ENCODE data around the gene CAMK1G. TPM values are rescaled to one million over a fixed set of nuclear protein-coding genes. Genes with fewer than 3 reads are reported as not detected.

The CAMK1G gene
- polyA plus RNA-seq, 1 donor from 2014 or later: 3.0 TPM

GRCh38 chr1:209617047-209617673 lies 33.6 kb downstream of the CAMK1G start:
- Histone ChIP-seq H3K4me2 (ENCODE audit: low read length) (no peak overlapping the region), H3K36me3 (ENCODE audit: insufficient read depth, low read length) (no peaks in the 10 kb centered on the region), H3K9me2 (ENCODE audit: insufficient read depth, low read length) (no peaks in the 10 kb centered on the region), H3K9me3 (ENCODE audit: low read length) (no peaks in the 10 kb centered on the region), H3F3A (ENCODE audit: insufficient read depth, low read length, poor library complexity, severe bottlenecking) (no peaks in the 10 kb centered on the region), H4K20me1 (ENCODE audit: insufficient read depth) (no peaks in the 10 kb centered on the region), H3K79me2 (replicated peaks; ENCODE audit: insufficient read depth, low read length) (no peaks in the 10 kb centered on the region), H3K4me3 (ENCODE audit: low read length) (no peak overlapping the region), H3K27me3 (ENCODE audit: insufficient read depth, low read depth, low read length) (no peaks in the 10 kb centered on the region), H3K27ac (ENCODE audit: low read length) (no peak overlapping the region), H3K9ac (ENCODE audit: low read length) (no peak overlapping the region), H2AFZ (ENCODE audit: low read depth, low read length) (no peak overlapping the region)
- TF ChIP-seq EZH2 (IDR thresholded peaks at IDR 0.05; ENCODE audit: borderline replicate concordance, insufficient read depth, low read length, poor library complexity, severe bottlenecking) (no peak), CTCF (IDR thresholded peaks at IDR 0.05; ENCODE audit: poor library complexity, severe bottlenecking) (no peak)

GRCh38 chr1:209617755-209618154 lies 34.2 kb downstream of the CAMK1G start:
- no peaks in the 10 kb centered on the region for H3K79me2 ChIP-seq (replicated peaks; ENCODE audit: insufficient read depth, low read length)
- TF ChIP-seq POLR2AphosphoS5 (IDR thresholded peaks at IDR 0.05): no peak
- TF ChIP-seq RAD21 (conservative IDR thresholded peaks at IDR 0.05): no peak

GRCh38 chr1:209618291-209618690 lies 34.8 kb downstream of the CAMK1G start:
- Histone ChIP-seq H3K27ac (ENCODE audit: low read length) (no peak overlapping the region), H3F3A (ENCODE audit: insufficient read depth, low read length, poor library complexity, severe bottlenecking) (no peaks in the 10 kb centered on the region), H3K9me3 (ENCODE audit: low read length) (no peaks in the 10 kb centered on the region), H3K4me3 (ENCODE audit: low read length) (no peak overlapping the region), H3K27me3 (ENCODE audit: insufficient read depth, low read depth, low read length) (no peaks in the 10 kb centered on the region), H3K79me2 (replicated peaks; ENCODE audit: insufficient read depth, low read length) (no peaks in the 10 kb centered on the region), H2AFZ (ENCODE audit: low read depth, low read length) (no peak overlapping the region), H3K36me3 (ENCODE audit: insufficient read depth, low read length) (no peaks in the 10 kb centered on the region), H3K4me2 (ENCODE audit: low read length) (no peak overlapping the region), H3K9ac (ENCODE audit: low read length) (no peak overlapping the region), H3K9me2 (ENCODE audit: insufficient read depth, low read length) (no peaks in the 10 kb centered on the region), H4K20me1 (ENCODE audit: insufficient read depth) (no peaks in the 10 kb centered on the region)
- TF ChIP-seq REST (IDR thresholded peaks at IDR 0.05; ENCODE audit: borderline replicate concordance) (no peak), CTCF (IDR thresholded peaks at IDR 0.05; ENCODE audit: poor library complexity, severe bottlenecking) (no peak), SMC3 (conservative IDR thresholded peaks at IDR 0.05; ENCODE audit: poor library complexity) (no peak), TAF1 (IDR thresholded peaks at IDR 0.05; ENCODE audit: low read depth) (no peak), EP300 (conservative IDR thresholded peaks at IDR 0.05; ENCODE audit: poor library complexity, severe bottlenecking) (no peak), MXI1 (conservative IDR thresholded peaks at IDR 0.05; ENCODE audit: poor library complexity, severe bottlenecking) (no peak), POLR2AphosphoS5 (IDR thresholded peaks at IDR 0.05) (no peak), EZH2 (IDR thresholded peaks at IDR 0.05; ENCODE audit: borderline replicate concordance, insufficient read depth, low read length, poor library complexity, severe bottlenecking) (no peak), RAD21 (conservative IDR thresholded peaks at IDR 0.05) (no peak)

More at GRCh38 chr1:209617755-209618154, 34.2 kb downstream of the CAMK1G start:
- H2AFZ ChIP-seq (ENCODE audit: low read depth, low read length): no peak overlapping the region
- no peak overlapping the region for H3K27ac ChIP-seq (ENCODE audit: low read length)
- no peaks in the 10 kb centered on the region for H3K9me2 ChIP-seq (ENCODE audit: insufficient read depth, low read length)
- no peaks in the 10 kb centered on the region for H3K27me3 ChIP-seq (ENCODE audit: insufficient read depth, low read depth, low read length)
- H3K9me3 ChIP-seq (ENCODE audit: low read length): no peaks in the 10 kb centered on the region
- no peaks in the 10 kb centered on the region for H4K20me1 ChIP-seq (ENCODE audit: insufficient read depth)
- H3K9ac ChIP-seq (ENCODE audit: low read length): no peak overlapping the region
- H3K4me3 ChIP-seq (ENCODE audit: low read length): no peak overlapping the region
- no peaks in the 10 kb centered on the region for H3K36me3 ChIP-seq (ENCODE audit: insufficient read depth, low read length)
- H3F3A ChIP-seq (ENCODE audit: insufficient read depth, low read length, poor library complexity, severe bottlenecking): no peaks in the 10 kb centered on the region
- no peak overlapping the region for H3K4me2 ChIP-seq (ENCODE audit: low read length)
